ENCODE results near the gene THOC6. TPM values are rescaled to one million over a fixed set of nuclear protein-coding genes. Genes with fewer than 3 reads are reported as not detected.

Gene THOC6
- total RNA-seq, 1 donor from 2014 or later = 17.0 TPM

DNA sequence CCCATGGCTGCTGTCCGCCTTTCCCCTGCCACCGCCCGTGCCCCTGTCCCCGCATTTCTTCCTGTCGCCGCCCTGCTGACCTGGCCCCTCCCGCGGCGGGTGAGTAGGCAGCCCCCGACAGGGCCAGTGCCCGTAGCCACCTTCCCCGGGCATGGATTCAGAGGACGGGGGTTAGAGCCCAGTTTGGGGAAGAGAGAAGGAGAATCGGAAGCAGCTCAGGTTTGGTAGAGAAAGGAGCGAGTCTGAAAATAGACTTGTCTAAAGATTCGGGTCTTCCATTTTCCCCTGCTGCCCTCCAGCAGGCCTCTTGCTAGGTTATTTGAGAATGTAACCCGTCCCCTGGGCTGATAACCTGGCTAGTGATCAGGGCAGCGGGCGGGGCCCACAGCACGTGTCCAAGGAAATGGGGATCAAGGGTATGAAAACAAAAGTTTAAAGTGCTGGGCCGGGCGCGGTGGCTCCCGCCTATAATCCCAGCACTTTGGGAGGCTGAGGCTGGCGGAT lies 19.0 kb upstream of the THOC6 start:
- H3K4me3 ChIP-seq (ENCODE audit: low read depth, low read length) = peak overlapping the region; percentile 21
- no peak for DNase-seq (ENCODE audit: low read depth)
- TF ChIP-seq, protein P1, sequence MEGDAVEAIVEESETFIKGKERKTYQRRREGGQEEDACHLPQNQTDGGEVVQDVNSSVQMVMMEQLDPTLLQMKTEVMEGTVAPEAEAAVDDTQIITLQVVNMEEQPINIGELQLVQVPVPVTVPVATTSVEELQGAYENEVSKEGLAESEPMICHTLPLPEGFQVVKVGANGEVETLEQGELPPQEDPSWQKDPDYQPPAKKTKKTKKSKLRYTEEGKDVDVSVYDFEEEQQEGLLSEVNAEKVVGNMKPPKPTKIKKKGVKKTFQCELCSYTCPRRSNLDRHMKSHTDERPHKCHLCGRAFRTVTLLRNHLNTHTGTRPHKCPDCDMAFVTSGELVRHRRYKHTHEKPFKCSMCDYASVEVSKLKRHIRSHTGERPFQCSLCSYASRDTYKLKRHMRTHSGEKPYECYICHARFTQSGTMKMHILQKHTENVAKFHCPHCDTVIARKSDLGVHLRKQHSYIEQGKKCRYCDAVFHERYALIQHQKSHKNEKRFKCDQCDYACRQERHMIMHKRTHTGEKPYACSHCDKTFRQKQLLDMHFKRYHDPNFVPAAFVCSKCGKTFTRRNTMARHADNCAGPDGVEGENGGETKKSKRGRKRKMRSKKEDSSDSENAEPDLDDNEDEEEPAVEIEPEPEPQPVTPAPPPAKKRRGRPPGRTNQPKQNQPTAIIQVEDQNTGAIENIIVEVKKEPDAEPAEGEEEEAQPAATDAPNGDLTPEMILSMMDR (IDR thresholded peaks at IDR 0.05; ENCODE audit: insufficient read depth, low read length, poor library complexity, severe bottlenecking) = no peak
- H3K36me3 ChIP-seq (ENCODE audit: control insufficient read depth, insufficient read depth, low read length) = no peaks in the 10 kb centered on the region
- peaks cover 4% of the 10 kb centered on the region for H3K27me3 ChIP-seq (ENCODE audit: control insufficient read depth, insufficient read depth, low read length)

GRCh38 chr16:3007059-3007956 lies 16.5 kb upstream of the THOC6 start:
- Histone ChIP-seq H3K4me3 (ENCODE audit: low read depth, low read length) (no peak overlapping the region), H3K36me3 (ENCODE audit: control insufficient read depth, insufficient read depth, low read length) (no peaks in the 10 kb centered on the region), H3K27me3 (ENCODE audit: control insufficient read depth, insufficient read depth, low read length) (peaks cover 10% of the 10 kb centered on the region)
- TF ChIP-seq, protein P1 (IDR thresholded peaks at IDR 0.05; ENCODE audit: insufficient read depth, low read length, poor library complexity, severe bottlenecking) = no peak
- DNase-seq (ENCODE audit: low read depth) = no peak

GRCh38 chr16:3007957-3008689 lies 15.7 kb upstream of the THOC6 start:
- Histone ChIP-seq H3K36me3 (ENCODE audit: control insufficient read depth, insufficient read depth, low read length) (no peaks in the 10 kb centered on the region), H3K4me3 (ENCODE audit: low read depth, low read length) (no peak overlapping the region), H3K27me3 (ENCODE audit: control insufficient read depth, insufficient read depth, low read length) (peaks cover 15% of the 10 kb centered on the region)
- TF ChIP-seq, protein P1 (IDR thresholded peaks at IDR 0.05; ENCODE audit: insufficient read depth, low read length, poor library complexity, severe bottlenecking) = no peak
- DNase-seq (ENCODE audit: low read depth) = no peak

DNA sequence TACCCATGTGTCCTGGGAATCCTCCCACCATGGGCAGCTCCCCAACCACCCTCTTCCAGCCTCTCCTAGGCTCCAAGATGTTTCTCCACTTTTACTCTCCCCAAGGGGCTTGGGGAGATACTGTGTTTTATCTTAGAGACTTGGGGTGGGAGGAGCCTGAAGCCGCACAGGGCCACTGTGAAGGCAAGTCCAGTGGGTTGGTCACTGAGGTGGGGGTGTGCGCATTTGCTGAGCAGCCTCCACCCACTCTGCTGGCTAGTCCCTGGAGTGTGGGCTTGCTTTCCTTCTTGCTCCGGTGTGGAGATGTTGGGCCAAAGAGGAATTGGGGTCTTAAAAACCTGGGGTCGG lies 15.2 kb upstream of the THOC6 start:
- DNase-seq (ENCODE audit: low read depth) = no peak
- peaks cover 15% of the 10 kb centered on the region for H3K27me3 ChIP-seq (ENCODE audit: control insufficient read depth, insufficient read depth, low read length)
- no peaks in the 10 kb centered on the region for H3K36me3 ChIP-seq (ENCODE audit: control insufficient read depth, insufficient read depth, low read length)
- no peak overlapping the region for H3K4me3 ChIP-seq (ENCODE audit: low read depth, low read length)
- TF ChIP-seq, protein P1 (IDR thresholded peaks at IDR 0.05; ENCODE audit: insufficient read depth, low read length, poor library complexity, severe bottlenecking) = no peak

- H3K4me3 ChIP-seq (ENCODE audit: low read depth, low read length) = no peak overlapping the region
- peaks cover 14% of the 10 kb centered on the region for H3K27me3 ChIP-seq (ENCODE audit: control insufficient read depth, insufficient read depth, low read length)
- H3K36me3 ChIP-seq (ENCODE audit: control insufficient read depth, insufficient read depth, low read length) = no peaks in the 10 kb centered on the region
- DNase-seq (ENCODE audit: low read depth) = no peak
- TF ChIP-seq, protein P1 (IDR thresholded peaks at IDR 0.05; ENCODE audit: insufficient read depth, low read length, poor library complexity, severe bottlenecking) = no peak
These were observed 14.1 kb upstream of the THOC6 start for GRCh38 chr16:3009568-3010390.

Measured in kidney epithelial cell (primary cell).